Uterus (tissue), 2 donors: ENCODE data around the gene MAP2K2.

ENCODE experiments used
- POLR2A ChIP-seq, 2 donors: fragments of 450-650 bp; IDR thresholded peaks; one replicate each; pipeline ENCODE4 v1.6.1; 2016; ENCODE audit warnings: antibody characterized with exemption in 2 of 2, mild to moderate bottlenecking in 1 of 2, moderate library complexity in 1 of 2
- TF ChIP-seq, protein P1 (sequence below), 4 experiments: fragments of 200-600 bp in 2 of 4; fragments of 450-650 bp in 2 of 4; sonication (generic) in 2 of 4; IDR thresholded peaks; one replicate each; pipeline ENCODE4 v1.5.1; 2016 to 2019; ENCODE audit warnings: antibody characterized with exemption in 4 of 4, mild to moderate bottlenecking in 2 of 4, moderate library complexity in 1 of 4

DNA sequence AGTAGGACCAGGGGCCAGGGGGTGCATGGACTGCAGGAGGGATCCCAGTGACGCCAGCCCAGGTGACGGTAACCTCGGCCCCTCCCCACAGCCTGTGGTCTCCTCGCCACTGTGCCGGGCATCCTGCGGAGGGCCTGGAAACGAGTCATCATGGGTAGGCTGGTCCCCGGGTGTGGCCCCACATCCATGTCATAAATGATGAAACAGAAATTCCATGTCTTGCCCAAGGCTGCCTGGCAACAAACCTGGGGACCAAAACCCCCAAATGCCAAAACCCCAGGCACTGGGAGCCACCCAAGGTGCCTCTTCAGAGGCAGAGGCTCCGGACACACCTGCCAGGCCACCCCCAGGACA, 20.9 kb downstream of the MAP2K2 start:
- TF ChIP-seq, protein P1, sequence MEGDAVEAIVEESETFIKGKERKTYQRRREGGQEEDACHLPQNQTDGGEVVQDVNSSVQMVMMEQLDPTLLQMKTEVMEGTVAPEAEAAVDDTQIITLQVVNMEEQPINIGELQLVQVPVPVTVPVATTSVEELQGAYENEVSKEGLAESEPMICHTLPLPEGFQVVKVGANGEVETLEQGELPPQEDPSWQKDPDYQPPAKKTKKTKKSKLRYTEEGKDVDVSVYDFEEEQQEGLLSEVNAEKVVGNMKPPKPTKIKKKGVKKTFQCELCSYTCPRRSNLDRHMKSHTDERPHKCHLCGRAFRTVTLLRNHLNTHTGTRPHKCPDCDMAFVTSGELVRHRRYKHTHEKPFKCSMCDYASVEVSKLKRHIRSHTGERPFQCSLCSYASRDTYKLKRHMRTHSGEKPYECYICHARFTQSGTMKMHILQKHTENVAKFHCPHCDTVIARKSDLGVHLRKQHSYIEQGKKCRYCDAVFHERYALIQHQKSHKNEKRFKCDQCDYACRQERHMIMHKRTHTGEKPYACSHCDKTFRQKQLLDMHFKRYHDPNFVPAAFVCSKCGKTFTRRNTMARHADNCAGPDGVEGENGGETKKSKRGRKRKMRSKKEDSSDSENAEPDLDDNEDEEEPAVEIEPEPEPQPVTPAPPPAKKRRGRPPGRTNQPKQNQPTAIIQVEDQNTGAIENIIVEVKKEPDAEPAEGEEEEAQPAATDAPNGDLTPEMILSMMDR (IDR thresholded peaks at IDR 0.05), result no peak
- TF ChIP-seq POLR2A (IDR thresholded peaks at IDR 0.05), result no peak
